ENCODE measurements around the gene ARRB1. TPM values are rescaled to one million over a fixed set of nuclear protein-coding genes. Genes with fewer than 3 reads are reported as not detected.
A peak's percentile ranks its signal among the peaks of the same experiment; 100 is the strongest.

ARRB1 gene
- total RNA-seq, 1 donor from 2014 or later: 30.3 TPM

GRCh38 chr11:75246671-75247350 is 104.7 kb downstream of the ARRB1 start:
- Histone ChIP-seq H3K9ac (ENCODE audit: low read depth in 1 of 3, low read length in 3 of 3) (no peak overlapping the region), H3K4me3 (ENCODE audit: low read length in 3 of 3) (no peak overlapping the region), H3K4me1 (ENCODE audit: control insufficient read depth in 3 of 3, insufficient read depth in 3 of 3, low read length in 3 of 3) (peaks cover 4 to 7% (median 5%) of the 10 kb centered on the region in 3 donors), H3K27ac (ENCODE audit: low read depth, low read length) (no peak overlapping the region), H3K9me3 (ENCODE audit: control insufficient read depth in 3 of 3, low read length in 3 of 3) (no peaks in the 10 kb centered on the region), H3K36me3 (ENCODE audit: control insufficient read depth in 3 of 3, insufficient read depth in 3 of 3, low read length in 3 of 3) (no peaks in the 10 kb centered on the region), H3K27me3 (ENCODE audit: control insufficient read depth in 3 of 3, insufficient read depth in 3 of 3, low read length in 3 of 3) (peaks cover 15 to 28% (median 16%) of the 10 kb centered on the region in 3 donors)

GRCh38 chr11:75246006-75246670 is 105.3 kb downstream of the ARRB1 start:
- Histone ChIP-seq H3K4me1 (ENCODE audit: control insufficient read depth in 3 of 3, insufficient read depth in 3 of 3, low read length in 3 of 3) (peaks cover 4 to 7% (median 5%) of the 10 kb centered on the region in 3 donors), H3K9ac (ENCODE audit: low read depth in 1 of 3, low read length in 3 of 3) (peak overlapping the region in 1 of 3 donors; percentile 33), H3K27me3 (ENCODE audit: control insufficient read depth in 3 of 3, insufficient read depth in 3 of 3, low read length in 3 of 3) (peaks cover 16 to 32% (median 19%) of the 10 kb centered on the region in 3 donors), H3K4me3 (ENCODE audit: low read length in 3 of 3) (no peak overlapping the region), H3K27ac (ENCODE audit: low read depth, low read length) (no peak overlapping the region), H3K36me3 (ENCODE audit: control insufficient read depth in 3 of 3, insufficient read depth in 3 of 3, low read length in 3 of 3) (no peaks in the 10 kb centered on the region), H3K9me3 (ENCODE audit: control insufficient read depth in 3 of 3, low read length in 3 of 3) (no peaks in the 10 kb centered on the region)

GRCh38 chr11:75245356-75246005 is 106.0 kb downstream of the ARRB1 start:
- H3K27ac ChIP-seq (ENCODE audit: low read depth, low read length): no peak overlapping the region
- H3K27me3 ChIP-seq (ENCODE audit: control insufficient read depth in 3 of 3, insufficient read depth in 3 of 3, low read length in 3 of 3): peaks cover 16 to 36% (median 25%) of the 10 kb centered on the region in 3 donors

GRCh38 chr11:75244052-75244814 is 107.2 kb downstream of the ARRB1 start:
- Histone ChIP-seq H3K36me3 (ENCODE audit: control insufficient read depth in 3 of 3, insufficient read depth in 3 of 3, low read length in 3 of 3) (no peaks in the 10 kb centered on the region), H3K27ac (ENCODE audit: low read depth, low read length) (no peak overlapping the region), H3K4me3 (ENCODE audit: low read length in 3 of 3) (no peak overlapping the region), H3K9ac (ENCODE audit: low read depth in 1 of 3, low read length in 3 of 3) (no peak overlapping the region), H3K9me3 (ENCODE audit: control insufficient read depth in 3 of 3, low read length in 3 of 3) (no peaks in the 10 kb centered on the region), H3K4me1 (ENCODE audit: control insufficient read depth in 3 of 3, insufficient read depth in 3 of 3, low read length in 3 of 3) (peaks cover 4 to 7% (median 5%) of the 10 kb centered on the region in 3 donors), H3K27me3 (ENCODE audit: control insufficient read depth in 3 of 3, insufficient read depth in 3 of 3, low read length in 3 of 3) (peaks cover 27 to 46% (median 31%) of the 10 kb centered on the region in 3 donors)

More at GRCh38 chr11:75245356-75246005, 106.0 kb downstream of the ARRB1 start:
- no peak overlapping the region for H3K9ac ChIP-seq (ENCODE audit: low read depth in 1 of 3, low read length in 3 of 3)
- no peaks in the 10 kb centered on the region for H3K36me3 ChIP-seq (ENCODE audit: control insufficient read depth in 3 of 3, insufficient read depth in 3 of 3, low read length in 3 of 3)
- no peak overlapping the region for H3K4me3 ChIP-seq (ENCODE audit: low read length in 3 of 3)
- H3K9me3 ChIP-seq (ENCODE audit: control insufficient read depth in 3 of 3, low read length in 3 of 3): no peaks in the 10 kb centered on the region
- peaks cover 4 to 7% (median 5%) of the 10 kb centered on the region in 3 donors for H3K4me1 ChIP-seq (ENCODE audit: control insufficient read depth in 3 of 3, insufficient read depth in 3 of 3, low read length in 3 of 3)

- Histone ChIP-seq H3K27ac (ENCODE audit: low read depth, low read length) (no peak overlapping the region), H3K4me3 (ENCODE audit: low read length in 3 of 3) (no peak overlapping the region), H3K9me3 (ENCODE audit: control insufficient read depth in 3 of 3, low read length in 3 of 3) (no peaks in the 10 kb centered on the region), H3K36me3 (ENCODE audit: control insufficient read depth in 3 of 3, insufficient read depth in 3 of 3, low read length in 3 of 3) (no peaks in the 10 kb centered on the region), H3K4me1 (ENCODE audit: control insufficient read depth in 3 of 3, insufficient read depth in 3 of 3, low read length in 3 of 3) (peaks cover 2 to 7% (median 4%) of the 10 kb centered on the region in 3 donors), H3K9ac (ENCODE audit: low read depth in 1 of 3, low read length in 3 of 3) (no peak overlapping the region), H3K27me3 (ENCODE audit: control insufficient read depth in 3 of 3, insufficient read depth in 3 of 3, low read length in 3 of 3) (peaks cover 28 to 52% (median 31%) of the 10 kb centered on the region in 3 donors)
These were observed 108.5 kb downstream of the ARRB1 start for GRCh38 chr11:75242722-75243600.

GRCh38 chr11:75241906-75242644 is 109.4 kb downstream of the ARRB1 start:
- Histone ChIP-seq H3K27me3 (ENCODE audit: control insufficient read depth in 3 of 3, insufficient read depth in 3 of 3, low read length in 3 of 3) (peaks cover 29 to 52% (median 31%) of the 10 kb centered on the region in 3 donors), H3K9ac (ENCODE audit: low read depth in 1 of 3, low read length in 3 of 3) (peak overlapping the region in 1 of 3 donors; percentile 33), H3K4me3 (ENCODE audit: low read length in 3 of 3) (peak overlapping the region in 2 of 3 donors; percentile 36 to 49), H3K4me1 (ENCODE audit: control insufficient read depth in 3 of 3, insufficient read depth in 3 of 3, low read length in 3 of 3) (peaks cover 2 to 7% (median 4%) of the 10 kb centered on the region in 3 donors), H3K36me3 (ENCODE audit: control insufficient read depth in 3 of 3, insufficient read depth in 3 of 3, low read length in 3 of 3) (no peaks in the 10 kb centered on the region), H3K27ac (ENCODE audit: low read depth, low read length) (no peak overlapping the region), H3K9me3 (ENCODE audit: control insufficient read depth in 3 of 3, low read length in 3 of 3) (no peaks in the 10 kb centered on the region)

- H3K9me3 ChIP-seq (ENCODE audit: control insufficient read depth in 3 of 3, low read length in 3 of 3): no peaks in the 10 kb centered on the region
- H3K4me1 ChIP-seq (ENCODE audit: control insufficient read depth in 3 of 3, insufficient read depth in 3 of 3, low read length in 3 of 3): peaks cover 2 to 5% (median 3%) of the 10 kb centered on the region in 3 donors
- peak overlapping the region in 1 of 3 donors; percentile 40 for H3K9ac ChIP-seq (ENCODE audit: low read depth in 1 of 3, low read length in 3 of 3)
- peaks cover 29 to 52% (median 31%) of the 10 kb centered on the region in 3 donors for H3K27me3 ChIP-seq (ENCODE audit: control insufficient read depth in 3 of 3, insufficient read depth in 3 of 3, low read length in 3 of 3)
- peak overlapping the region in 2 of 3 donors; percentile 49 to 67 for H3K4me3 ChIP-seq (ENCODE audit: low read length in 3 of 3)
- no peaks in the 10 kb centered on the region for H3K36me3 ChIP-seq (ENCODE audit: control insufficient read depth in 3 of 3, insufficient read depth in 3 of 3, low read length in 3 of 3)
- H3K27ac ChIP-seq (ENCODE audit: low read depth, low read length): no peak overlapping the region
These were observed 110.2 kb downstream of the ARRB1 start for GRCh38 chr11:75241036-75241905.
